Liver (tissue), 9 donors: ENCODE measurements around the gene UBE2N. TPM values are rescaled to one million over a fixed set of nuclear protein-coding genes. Genes with fewer than 3 reads are reported as not detected.
"Not testable (repeated sequence)": the region's sequence is repeated elsewhere in the genome, so short reads cannot be mapped to it uniquely, and the experiment has no call there.

Experiments
- DNase-seq: peaks from one replicate; pipeline ENCODE4 v3.0.0-alpha.2; 2017; ENCODE audit warnings: low spot score
- H3K27ac ChIP-seq, 2 donors: one replicate each; pipeline ENCODE4 v1.7.0; 2013; ENCODE audit warnings: inconsistent platforms in 2 of 2, low read length in 2 of 2, control low read depth in 1 of 2, low read depth in 1 of 2, mild to moderate bottlenecking in 1 of 2
- H3K27me3 ChIP-seq, 4 donors: one replicate each; pipeline versions ENCODE4 v1.6.1 to v1.7.0; 2013; ENCODE audit warnings: low read length in 3 of 4, inconsistent platforms in 1 of 4, mild to moderate bottlenecking in 1 of 4, moderate library complexity in 1 of 4; ENCODE audit not compliant: control insufficient read depth in 4 of 4, insufficient read depth in 4 of 4
- H3K36me3 ChIP-seq, 4 donors: one replicate each; pipeline versions ENCODE4 v1.6.1 to v1.7.0; 2013; ENCODE audit warnings: low read length in 3 of 4, mild to moderate bottlenecking in 3 of 4, low read depth in 1 of 4, moderate library complexity in 1 of 4; ENCODE audit not compliant: control insufficient read depth in 4 of 4, insufficient read depth in 3 of 4
- H3K4me1 ChIP-seq, 4 donors: one replicate each; pipeline versions ENCODE4 v1.6.1 to v1.7.0; 2013; ENCODE audit warnings: low read length in 3 of 4, mild to moderate bottlenecking in 3 of 4, moderate library complexity in 1 of 4; ENCODE audit not compliant: control insufficient read depth in 4 of 4, insufficient read depth in 4 of 4
- H3K4me3 ChIP-seq, 3 donors: one replicate each; pipeline versions ENCODE4 v1.6.1 to v1.7.0; 2013; ENCODE audit warnings: low read length in 3 of 3, control low read depth in 1 of 3, low read depth in 1 of 3, mild to moderate bottlenecking in 1 of 3
- H3K9ac ChIP-seq, 2 donors: one replicate each; pipeline ENCODE4 v1.7.0; 2013; ENCODE audit warnings: low read length in 2 of 2, mild to moderate bottlenecking in 2 of 2, moderate library complexity in 2 of 2, control low read depth in 1 of 2, low read depth in 1 of 2
- H3K9me3 ChIP-seq, 4 donors: one replicate each; pipeline versions ENCODE4 v1.6.1 to v1.7.0; 2013; ENCODE audit warnings: low read length in 3 of 4; ENCODE audit not compliant: control insufficient read depth in 4 of 4
- GABPA ChIP-seq, 2 donors: IDR thresholded peaks in 1 of 2; conservative IDR thresholded peaks in 1 of 2; 2 replicates each; pipeline ENCODE4 v1.6.1; 2016; ENCODE audit warnings: antibody characterized with exemption in 2 of 2, mild to moderate bottlenecking in 1 of 2, moderate library complexity in 1 of 2
- HNF4G ChIP-seq: IDR thresholded peaks from 2 replicates; pipeline ENCODE4 v1.6.1; 2016; ENCODE audit warnings: antibody characterized with exemption
- RAD21 ChIP-seq, 2 donors: IDR thresholded peaks; 2 replicates each; pipeline ENCODE4 v1.6.1; 2016; ENCODE audit warnings: antibody characterized with exemption in 2 of 2, mild to moderate bottlenecking in 2 of 2
- SP1 ChIP-seq: IDR thresholded peaks from 2 replicates; pipeline ENCODE4 v1.6.1; 2018; ENCODE audit warnings: antibody characterized with exemption, mild to moderate bottlenecking
- TAF1 ChIP-seq: conservative IDR thresholded peaks from 2 replicates; pipeline ENCODE4 v1.6.1; 2016; ENCODE audit warnings: antibody characterized with exemption, mild to moderate bottlenecking
- WGBS: extraction: QIAGEN DNeasy Blood & Tissue Kit; methylation state at CpG from one replicate; pipeline ENCODE4 v1.1.7; 2013; 5-methylcytosine and 5-hydroxymethylcytosine counted together
- polyA plus RNA-seq, 2 donors: library from polyadenylated mRNA; stranded (reverse) in 1 of 2; unstranded in 1 of 2; fragments of 200-250 nt in 1 of 2; fragments of >200 nt in 1 of 2; fragmentation: Nextera tagmentation in 1 of 2; extraction: Ambion mirVana in 1 of 2; gene quantifications; one replicate each; pipeline versions ENCODE4 v1.2.1 to v1.2.3, GENCODE V29; 2013 to 2015
- total RNA-seq, 2 donors: library from RNA; depleted of rRNA; stranded (reverse); fragments of >200 nt; gene quantifications; one replicate each; pipeline ENCODE4 v1.2.3, GENCODE V29; 2014
- TF ChIP-seq, protein P1 (sequence below): IDR thresholded peaks from 2 replicates; pipeline ENCODE4 v1.6.1; 2016; ENCODE audit warnings: antibody characterized with exemption
- TF ChIP-seq, protein P2 (sequence below): IDR thresholded peaks from 2 replicates; pipeline ENCODE4 v1.6.1; 2016; ENCODE audit warnings: antibody characterized with exemption
- TF ChIP-seq, protein P3 (sequence below): fragments of 150-350 bp; IDR thresholded peaks from 2 replicates; pipeline ENCODE4 v1.5.1; 2017; ENCODE audit warnings: improper control_type of control experiment, low read depth, low read length; ENCODE audit not compliant: missing input control
- donor health status: healthy.
- donor health status: healthy.
- donor health status: healthy.
- donor health status: healthy.
- donor health status: healthy.

Gene UBE2N
- total and polyA plus RNA-seq, 4 donors = 13.9 to 63.7 (median 32.6) TPM

DNA sequence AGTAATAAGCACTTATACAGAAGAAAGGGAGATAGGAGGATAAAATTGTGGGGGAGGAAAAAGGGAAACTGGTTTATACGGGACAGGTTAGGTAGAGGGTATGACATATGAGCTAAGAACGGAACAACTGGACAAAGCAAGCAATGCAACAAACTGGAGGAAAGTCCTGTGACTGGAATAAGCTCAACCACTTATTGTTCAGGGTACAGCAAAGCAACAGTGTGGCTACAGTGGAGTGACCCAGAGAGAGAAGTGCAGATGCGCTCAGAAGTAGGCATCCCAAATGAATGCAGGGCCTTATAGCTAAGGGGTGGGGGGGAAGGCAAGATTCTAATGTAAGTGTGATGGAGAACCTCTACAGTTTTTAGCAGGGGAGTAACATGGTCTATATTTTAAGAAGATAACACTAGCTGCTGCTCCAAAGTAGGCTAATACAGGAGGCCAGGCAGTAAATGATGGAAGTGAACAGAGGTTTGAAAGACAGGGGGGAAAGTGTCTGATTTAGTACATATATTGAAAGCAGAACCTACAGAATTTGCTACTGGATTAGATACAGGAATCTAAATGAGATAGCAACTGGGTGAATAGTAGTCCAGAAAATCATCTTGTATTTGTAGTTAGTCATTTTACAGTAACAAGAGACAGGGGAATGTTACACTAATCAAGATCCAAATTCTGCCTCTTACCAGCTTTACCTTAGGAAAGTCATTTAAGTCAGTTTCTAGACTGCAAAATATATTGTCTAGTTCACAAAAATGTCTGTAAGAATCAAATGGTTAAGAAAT is 3.3 kb downstream of the UBE2N start:
- H3K27ac ChIP-seq = no peak overlapping the region
- H3K4me3 ChIP-seq = no peak overlapping the region
- no peaks in the 10 kb centered on the region for H3K9me3 ChIP-seq
- 85% methylated on average over 3 of the region's 3 CpGs for WGBS
- peaks cover 4 to 29% (median 14%) of the 10 kb centered on the region in 4 donors for H3K4me1 ChIP-seq
- TF ChIP-seq GABPA (IDR thresholded peaks at IDR 0.05 in 1 of 2, conservative IDR thresholded peaks at IDR 0.05 in 1 of 2) (no peak), SP1 (no peak)
- H3K27me3 ChIP-seq = no peaks in the 10 kb centered on the region
- H3K36me3 ChIP-seq = no peaks in the 10 kb centered on the region
- H3K9ac ChIP-seq = no peak overlapping the region
- no peak for DNase-seq

DNA sequence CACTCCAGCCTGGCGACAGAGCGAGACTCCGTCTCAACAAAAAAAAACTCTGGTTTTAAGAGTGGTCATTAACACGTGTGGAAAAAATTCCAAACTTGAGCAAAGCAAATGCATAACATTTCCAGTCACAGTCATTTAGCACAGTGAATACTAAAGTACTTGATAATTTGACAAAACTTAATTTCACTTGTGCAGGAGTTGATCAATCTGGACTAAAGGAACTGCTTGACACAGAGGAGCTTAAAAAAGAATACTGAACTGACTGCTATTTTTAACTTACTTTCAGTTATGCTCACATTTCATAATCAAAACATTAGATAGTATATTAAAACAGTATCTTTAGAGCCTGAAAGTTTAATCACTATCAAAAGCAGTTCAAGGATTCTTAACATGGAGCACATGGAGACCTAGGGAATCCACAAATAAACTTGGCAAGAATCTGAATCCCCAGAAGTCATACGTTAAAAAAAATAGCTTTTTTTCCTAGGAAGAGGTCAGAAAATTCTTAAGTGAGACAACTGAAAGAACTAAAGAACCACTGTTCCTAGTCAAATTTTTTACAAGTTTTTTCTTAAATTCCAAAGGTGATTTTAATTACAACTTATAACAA is 7.4 kb downstream of the UBE2N start:
- Histone ChIP-seq H3K4me1 (peaks cover 0 to 9% (median 4%) of the 10 kb centered on the region in 4 donors), H3K9ac (no peak overlapping the region), H3K4me3 (no peak overlapping the region), H3K9me3 (no peaks in the 10 kb centered on the region), H3K27ac (no peak overlapping the region), H3K27me3 (no peaks in the 10 kb centered on the region), H3K36me3 (no peaks in the 10 kb centered on the region)
- WGBS = 73% methylated on average over 5 of the region's 5 CpGs
- no peak for TF ChIP-seq RAD21 (IDR thresholded peaks at IDR 0.05)
- DNase-seq = no peak

DNA sequence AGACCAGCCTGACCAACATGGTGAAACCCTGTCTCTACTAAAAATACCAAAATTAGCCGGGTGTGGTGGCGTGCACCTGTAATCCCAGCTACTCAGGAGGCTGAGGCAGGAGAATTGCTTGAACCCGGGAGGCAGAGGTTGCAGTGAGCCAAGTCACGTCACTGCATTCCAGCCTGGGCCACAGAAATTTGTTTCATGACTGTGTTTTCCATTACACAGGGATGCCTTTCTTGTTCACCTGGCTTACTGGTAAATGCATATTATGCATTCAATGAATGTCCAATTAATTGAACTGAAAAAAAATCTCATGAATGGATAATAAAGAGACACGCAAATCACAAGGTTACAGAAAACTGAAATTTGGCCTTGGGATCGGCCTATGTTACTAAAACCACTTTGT is 9.7 kb downstream of the UBE2N start:
- H3K9me3 ChIP-seq, H3K27ac ChIP-seq, H3K9ac ChIP-seq, H3K27me3 ChIP-seq, DNase-seq, H3K4me1 ChIP-seq, H3K4me3 ChIP-seq, H3K36me3 ChIP-seq: not testable (repeated sequence)
- WGBS = 95% methylated on average over 6 of the region's 6 CpGs

DNA sequence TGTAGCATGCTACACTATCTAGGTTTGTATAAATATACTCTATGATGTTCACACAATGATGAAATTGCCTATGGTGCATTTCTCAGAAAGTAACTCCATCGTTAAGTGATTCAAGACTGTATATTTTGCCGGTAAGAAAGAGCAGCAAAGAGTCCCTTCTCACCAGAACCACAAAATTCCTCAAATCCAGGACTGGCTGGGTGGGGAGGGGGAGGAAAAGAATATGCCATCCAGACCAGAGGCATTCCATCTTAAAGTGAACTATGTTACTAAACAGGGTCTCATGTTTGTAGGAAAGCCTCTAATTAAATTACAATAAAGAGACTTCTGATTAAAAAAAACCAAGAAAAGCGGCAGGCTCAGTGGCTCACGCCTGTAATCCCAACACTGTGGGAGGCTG is 11.5 kb downstream of the UBE2N start:
- Histone ChIP-seq H3K4me3 (no peak overlapping the region), H3K27ac (no peak overlapping the region), H3K36me3 (no peaks in the 10 kb centered on the region), H3K4me1 (peaks cover 0 to 9% (median 3%) of the 10 kb centered on the region in 4 donors), H3K27me3 (no peaks in the 10 kb centered on the region), H3K9me3 (no peaks in the 10 kb centered on the region), H3K9ac (no peak overlapping the region)
- 93% methylated on average over 4 of the region's 4 CpGs for WGBS
- TF ChIP-seq, protein P1, sequence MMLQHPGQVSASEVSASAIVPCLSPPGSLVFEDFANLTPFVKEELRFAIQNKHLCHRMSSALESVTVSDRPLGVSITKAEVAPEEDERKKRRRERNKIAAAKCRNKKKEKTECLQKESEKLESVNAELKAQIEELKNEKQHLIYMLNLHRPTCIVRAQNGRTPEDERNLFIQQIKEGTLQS = no peak
- TF ChIP-seq, protein P2, sequence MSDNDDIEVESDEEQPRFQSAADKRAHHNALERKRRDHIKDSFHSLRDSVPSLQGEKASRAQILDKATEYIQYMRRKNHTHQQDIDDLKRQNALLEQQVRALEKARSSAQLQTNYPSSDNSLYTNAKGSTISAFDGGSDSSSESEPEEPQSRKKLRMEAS = no peak
- TF ChIP-seq TAF1 = no peak
- TF ChIP-seq HNF4G = no peak
- TF ChIP-seq, protein P3, sequence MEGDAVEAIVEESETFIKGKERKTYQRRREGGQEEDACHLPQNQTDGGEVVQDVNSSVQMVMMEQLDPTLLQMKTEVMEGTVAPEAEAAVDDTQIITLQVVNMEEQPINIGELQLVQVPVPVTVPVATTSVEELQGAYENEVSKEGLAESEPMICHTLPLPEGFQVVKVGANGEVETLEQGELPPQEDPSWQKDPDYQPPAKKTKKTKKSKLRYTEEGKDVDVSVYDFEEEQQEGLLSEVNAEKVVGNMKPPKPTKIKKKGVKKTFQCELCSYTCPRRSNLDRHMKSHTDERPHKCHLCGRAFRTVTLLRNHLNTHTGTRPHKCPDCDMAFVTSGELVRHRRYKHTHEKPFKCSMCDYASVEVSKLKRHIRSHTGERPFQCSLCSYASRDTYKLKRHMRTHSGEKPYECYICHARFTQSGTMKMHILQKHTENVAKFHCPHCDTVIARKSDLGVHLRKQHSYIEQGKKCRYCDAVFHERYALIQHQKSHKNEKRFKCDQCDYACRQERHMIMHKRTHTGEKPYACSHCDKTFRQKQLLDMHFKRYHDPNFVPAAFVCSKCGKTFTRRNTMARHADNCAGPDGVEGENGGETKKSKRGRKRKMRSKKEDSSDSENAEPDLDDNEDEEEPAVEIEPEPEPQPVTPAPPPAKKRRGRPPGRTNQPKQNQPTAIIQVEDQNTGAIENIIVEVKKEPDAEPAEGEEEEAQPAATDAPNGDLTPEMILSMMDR = no peak
- DNase-seq = no peak
